ENCODE measurements around the gene LYAR. TPM values are rescaled to one million over a fixed set of nuclear protein-coding genes. Genes with fewer than 3 reads are reported as not detected.
"Not testable (repeated sequence)": the region's sequence is repeated elsewhere in the genome, so short reads cannot be mapped to it uniquely, and the experiment has no call there.

The LYAR gene
- total and polyA plus RNA-seq, 2 of the 13 experiments (the other 11 are each of a cell fraction or from before 2014, with no cell fraction given), result 7.8 to 94.2 TPM

- H3K4me1 ChIP-seq (ENCODE audit: insufficient read depth, low read length), result peaks cover 25% of the 10 kb centered on the region
- H4K20me1 ChIP-seq (ENCODE audit: insufficient read depth, low read length), result no peaks in the 10 kb centered on the region
- peaks cover 11% of the 10 kb centered on the region for H3K79me2 ChIP-seq (ENCODE audit: insufficient read depth, low read length)
- no peak overlapping the region for H3K27ac ChIP-seq (ENCODE audit: extremely low read length, insufficient read depth, low read length)
- no peak overlapping the region for H3K9ac ChIP-seq (ENCODE audit: insufficient read depth, low read depth, low read length)
- no peak overlapping the region for H3K4me2 ChIP-seq (ENCODE audit: low read depth, low read length)
- POLR2A ChIA-PET, result no interaction called here
- ATAC-seq (no peak), FAIRE-seq (no peak), DNase-seq (ENCODE audit: low spot score) (no peak)
- CTCF ChIA-PET (ENCODE audit: low intra/inter-chr PET ratio, low total read pairs), result no interaction called here
- TF ChIP-seq DNMT1 (CRISPR knock-in tag; IDR thresholded peaks at IDR 0.05) (no peak), FOXO1 (CRISPR knock-in tag; IDR thresholded peaks at IDR 0.05) (no peak), KMT2A (CRISPR knock-in tag; IDR thresholded peaks at IDR 0.05) (no peak), MYNN (CRISPR knock-in tag; IDR thresholded peaks at IDR 0.05; ENCODE audit: low read depth) (no peak), ZFP36L2 (CRISPR knock-in tag; IDR thresholded peaks at IDR 0.05) (no peak), NFIC (IDR thresholded peaks at IDR 0.05; ENCODE audit: low read length) (no peak), NR1H2 (CRISPR knock-in tag; IDR thresholded peaks at IDR 0.05; ENCODE audit: borderline replicate concordance, low read depth) (no peak), MED8 (CRISPR knock-in tag; IDR thresholded peaks at IDR 0.05; ENCODE audit: insufficient replicate concordance) (no peak), TSC22D2 (CRISPR knock-in tag; IDR thresholded peaks at IDR 0.05; ENCODE audit: borderline replicate concordance) (no peak), ZFP36L1 (CRISPR knock-in tag; IDR thresholded peaks at IDR 0.05) (no peak), ZNF883 (CRISPR knock-in tag; IDR thresholded peaks at IDR 0.05; ENCODE audit: not compliant biosample characterization) (no peak), CBX5 (CRISPR knock-in tag; IDR thresholded peaks at IDR 0.05; ENCODE audit: borderline replicate concordance) (no peak), WIZ (CRISPR knock-in tag; IDR thresholded peaks at IDR 0.05) (no peak), ZSCAN9 (CRISPR knock-in tag; IDR thresholded peaks at IDR 0.05; ENCODE audit: borderline replicate concordance) (no peak), NFYC (CRISPR knock-in tag; IDR thresholded peaks at IDR 0.05) (no peak)
- TF ChIP-seq, protein P1, sequence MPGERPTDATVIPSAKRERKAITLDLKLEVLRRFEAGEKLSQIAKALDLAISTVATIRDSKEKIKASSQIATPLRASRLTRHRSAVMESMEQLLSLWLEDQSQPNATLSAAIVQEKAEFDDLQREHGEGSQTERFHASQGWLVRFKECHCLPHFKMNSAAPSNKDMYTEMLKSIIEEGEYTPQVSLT (CRISPR knock-in tag; IDR thresholded peaks at IDR 0.05; ENCODE audit: borderline replicate concordance, low read depth), result no peak
- TF ChIP-seq, protein P2, sequence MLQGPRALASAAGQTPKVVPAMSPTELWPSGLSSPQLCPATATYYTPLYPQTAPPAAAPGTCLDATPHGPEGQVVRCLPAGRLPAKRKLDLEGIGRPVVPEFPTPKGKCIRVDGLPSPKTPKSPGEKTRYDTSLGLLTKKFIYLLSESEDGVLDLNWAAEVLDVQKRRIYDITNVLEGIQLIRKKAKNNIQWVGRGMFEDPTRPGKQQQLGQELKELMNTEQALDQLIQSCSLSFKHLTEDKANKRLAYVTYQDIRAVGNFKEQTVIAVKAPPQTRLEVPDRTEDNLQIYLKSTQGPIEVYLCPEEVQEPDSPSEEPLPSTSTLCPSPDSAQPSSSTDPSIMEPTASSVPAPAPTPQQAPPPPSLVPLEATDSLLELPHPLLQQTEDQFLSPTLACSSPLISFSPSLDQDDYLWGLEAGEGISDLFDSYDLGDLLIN (CRISPR knock-in tag; IDR thresholded peaks at IDR 0.05; ENCODE audit: borderline replicate concordance), result no peak
- H3K9me3 ChIP-seq (ENCODE audit: low read length), result no peaks in the 10 kb centered on the region
- BruUV-seq (replicated peaks), result no TSS peak
- no peaks in the 10 kb centered on the region; a peak in 1 of 5 replicates for H3K27me3 ChIP-seq (ENCODE audit: control insufficient read depth in 1 of 2, insufficient read depth in 2 of 2, low read length in 2 of 2)
- H3K36me3 ChIP-seq (replicated peaks in 1 of 2; ENCODE audit: control insufficient read depth in 1 of 2, insufficient read depth in 2 of 2, low read length in 2 of 2), result peaks cover 9 to 38% of the 10 kb centered on the region in 2 experiments
- intact Hi-C loops (cut with micrococcal nuclease; ENCODE audit: unreplicated experiment), result no loop called here
- in situ Hi-C loops (cut with HindIII; ENCODE audit: extremely low pct_ligation_motif_present, low pct_unique_long_range_greater_than_20kb), result no loop called here
- H3K4me3 ChIP-seq (replicated peaks in 1 of 3; ENCODE audit: insufficient read depth in 1 of 3, low read depth in 2 of 3, low read length in 3 of 3), result no peak overlapping the region
- 96% methylated on average over 1 of the region's 1 CpG for WGBS (ENCODE audit: low lambda C conversion rate)
- H2AFZ ChIP-seq (ENCODE audit: low read length), result no peak overlapping the region
Observed at GRCh38 chr4:4245172-4245571, 44.8 kb downstream of the LYAR start.

- H3K4me1 ChIP-seq (ENCODE audit: insufficient read depth, low read length); H4K20me1 ChIP-seq (ENCODE audit: insufficient read depth, low read length); ATAC-seq; H3K79me2 ChIP-seq (ENCODE audit: insufficient read depth, low read length); FAIRE-seq; H3K9me3 ChIP-seq (ENCODE audit: low read length); H3K4me3 ChIP-seq (replicated peaks in 1 of 3; ENCODE audit: insufficient read depth in 1 of 3, low read depth in 2 of 3, low read length in 3 of 3); CTCF ChIA-PET (ENCODE audit: low intra/inter-chr PET ratio, low total read pairs); H2AFZ ChIP-seq (ENCODE audit: low read length); DNase-seq (ENCODE audit: low spot score); POLR2A ChIA-PET; H3K9ac ChIP-seq (ENCODE audit: insufficient read depth, low read depth, low read length); H3K27ac ChIP-seq (ENCODE audit: extremely low read length, insufficient read depth, low read length); in situ Hi-C loops (cut with HindIII; ENCODE audit: extremely low pct_ligation_motif_present, low pct_unique_long_range_greater_than_20kb); H3K27me3 ChIP-seq (ENCODE audit: control insufficient read depth in 1 of 2, insufficient read depth in 2 of 2, low read length in 2 of 2); BruUV-seq (replicated peaks); intact Hi-C loops (cut with micrococcal nuclease; ENCODE audit: unreplicated experiment); H3K4me2 ChIP-seq (ENCODE audit: low read depth, low read length): not testable (repeated sequence)
- H3K36me3 ChIP-seq (replicated peaks in 1 of 2; ENCODE audit: control insufficient read depth in 1 of 2, insufficient read depth in 2 of 2, low read length in 2 of 2), result peaks cover 11 to 46% of the 10 kb centered on the region in 2 experiments; a peak in 4 of 5 replicates
- 98% methylated on average over 3 of the region's 3 CpGs for WGBS (ENCODE audit: low lambda C conversion rate)
Observed at GRCh38 chr4:4239551-4239950, 50.4 kb downstream of the LYAR start.

Measured in HepG2 (cell line).